IMR-90 (cell line): ENCODE results near the gene BRSK1. TPM values are rescaled to one million over a fixed set of nuclear protein-coding genes. Genes with fewer than 3 reads are reported as not detected.

Experiments
- ATAC-seq: fragments of 200-7000 bp; cut with Tn5 transposase; 2 replicates; pipeline ENCODE4 v1.9.1; 2020; ENCODE audit warnings: low read depth, mild to moderate bottlenecking, moderate library complexity
- BruUV-seq: library from RNA; stranded (reverse); fragments of 400-500 nt; replicated peaks from 2 replicates; lab custom pipeline; 2021; lab: Mats Ljungman, UMichigan
- CTCF ChIA-PET: fragments of 300-600 bp; formaldehyde crosslinking; extraction: SDS; loops from one replicate; lab custom pipeline; 2021; ENCODE audit warnings: antibody characterized with exemption; lab: Yijun Ruan, JAX
- POLR2A ChIA-PET: fragments of 300-600 bp; sonication (Branson Sonifier 250); formaldehyde crosslinking; loops from one replicate; lab custom pipeline; 2022; ENCODE audit warnings: antibody characterized with exemption; ENCODE audit not compliant: unreplicated experiment; lab: Charles Lee
- DNase-seq: peaks from one replicate; pipeline ENCODE4 v3.0.0; 2013
- H2AFZ ChIP-seq: replicated peaks from 2 replicates; pipeline ENCODE3; 2013; ENCODE audit warnings: low read length, mild to moderate bottlenecking; ENCODE audit not compliant: poor library complexity
- H2AK5ac ChIP-seq: 2 replicates; pipeline ENCODE4 v1.6.1; 2013; ENCODE audit warnings: low read depth, low read length, inconsistent platforms
- H2AK9ac ChIP-seq: replicated peaks from 2 replicates; pipeline ENCODE3; 2013; ENCODE audit warnings: mild to moderate bottlenecking, low read depth, low read length, moderate library complexity; ENCODE audit not compliant: poor library complexity
- H2BK120ac ChIP-seq: 2 replicates; pipeline ENCODE4 v1.6.1; 2013; ENCODE audit warnings: low read depth, low read length, inconsistent platforms
- H2BK15ac ChIP-seq: 3 replicates; pipeline ENCODE4 v1.6.1; 2013; ENCODE audit warnings: low read depth, low read length, inconsistent platforms
- H2BK20ac ChIP-seq: 2 replicates; pipeline ENCODE4 v1.6.1; 2013; ENCODE audit warnings: low read depth, mild to moderate bottlenecking, inconsistent platforms, low read length, moderate library complexity
- H2BK5ac ChIP-seq: 2 replicates; pipeline ENCODE4 v1.6.1; 2013; ENCODE audit warnings: mild to moderate bottlenecking, low read depth, low read length, inconsistent platforms; ENCODE audit not compliant: poor library complexity, severe bottlenecking
- H3K14ac ChIP-seq: replicated peaks from 2 replicates; pipeline ENCODE4 v1.6.1; 2013; ENCODE audit warnings: low read depth, low read length, inconsistent platforms
- H3K18ac ChIP-seq: 2 replicates; pipeline ENCODE4 v1.6.1; 2013; ENCODE audit warnings: low read depth, low read length, control low read depth
- H3K23ac ChIP-seq: 2 replicates; pipeline ENCODE4 v1.6.1; 2013; ENCODE audit warnings: low read depth, low read length, inconsistent platforms
- H3K27ac ChIP-seq: 2 replicates; pipeline ENCODE4 v1.5.1; 2013; ENCODE audit warnings: mild to moderate bottlenecking, control low read depth, low read length; ENCODE audit not compliant: insufficient read depth
- H3K27me3 ChIP-seq: 2 replicates; pipeline ENCODE4 v1.6.1; 2013; ENCODE audit warnings: low read length; ENCODE audit not compliant: control insufficient read depth, insufficient read depth
- H3K36me3 ChIP-seq: 2 replicates; pipeline ENCODE4 v1.6.1; 2013; ENCODE audit warnings: low read length, mixed read lengths; ENCODE audit not compliant: control insufficient read depth, insufficient read depth
- H3K4ac ChIP-seq: 2 replicates; pipeline ENCODE4 v1.6.1; 2013; ENCODE audit warnings: low read depth, low read length, inconsistent platforms
- H3K4me1 ChIP-seq: 2 replicates; pipeline ENCODE4 v1.6.1; 2013; ENCODE audit warnings: low read length, mixed read lengths; ENCODE audit not compliant: control insufficient read depth, insufficient read depth
- H3K4me2 ChIP-seq: 2 replicates; pipeline ENCODE4 v1.6.1; 2013; ENCODE audit warnings: low read depth, mild to moderate bottlenecking, control low read depth, low read length, moderate library complexity
- H3K4me3 ChIP-seq: 2 replicates; pipeline ENCODE4 v1.5.1; 2013; ENCODE audit warnings: low read depth, mild to moderate bottlenecking, control low read depth, low read length, moderate library complexity; ENCODE audit not compliant: insufficient read depth
- H3K56ac ChIP-seq: 2 replicates; pipeline ENCODE4 v1.6.1; 2013; ENCODE audit warnings: low read length, inconsistent platforms; ENCODE audit not compliant: insufficient read depth; ENCODE audit errors: extremely low read depth
- H3K79me1 ChIP-seq, 2 experiments: 2 replicates each; pipeline ENCODE4 v1.6.1; 2013; ENCODE audit warnings: low read length in 2 of 2, inconsistent platforms in 1 of 2, low read depth in 1 of 2
- H3K9ac ChIP-seq: 2 replicates; pipeline ENCODE4 v1.6.1; 2013; ENCODE audit warnings: low read depth, low read length, control low read depth
- H3K9me1 ChIP-seq: 2 replicates; pipeline ENCODE4 v1.6.1; 2013; ENCODE audit warnings: low read length, inconsistent platforms; ENCODE audit not compliant: insufficient read depth
- H3K9me3 ChIP-seq: 2 replicates; pipeline ENCODE4 v1.6.1; 2013; ENCODE audit warnings: low read length; ENCODE audit not compliant: control insufficient read depth, insufficient read depth
- H4K20me1 ChIP-seq: 2 replicates; pipeline ENCODE4 v1.6.1; 2013; ENCODE audit warnings: low read length, inconsistent platforms; ENCODE audit not compliant: insufficient read depth
- H4K5ac ChIP-seq: 2 replicates; pipeline ENCODE4 v1.6.1; 2013; ENCODE audit warnings: mild to moderate bottlenecking, low read depth, low read length, control low read depth
- H4K8ac ChIP-seq, 2 experiments: 2 replicates each; pipeline ENCODE4 v1.6.1; 2013; ENCODE audit warnings: low read depth in 2 of 2, low read length in 2 of 2, control low read depth in 1 of 2, inconsistent platforms in 1 of 2
- H4K91ac ChIP-seq: 2 replicates; pipeline ENCODE4 v1.6.1; 2013; ENCODE audit warnings: low read depth, low read length, inconsistent platforms; ENCODE audit not compliant: insufficient read depth
- BHLHE40 ChIP-seq: fragments of 150-350 bp; IDR thresholded peaks from 2 replicates; pipeline ENCODE4 v1.6.1; 2016; ENCODE audit warnings: mild to moderate bottlenecking, low read depth, low read length
- CEBPB ChIP-seq: IDR thresholded peaks from 2 replicates; pipeline ENCODE4 v1.6.1; 2012; ENCODE audit warnings: low read depth, low read length, improper control_type of control experiment
- CHD1 ChIP-seq: IDR thresholded peaks from 2 replicates; pipeline ENCODE4 v1.6.1; 2012; ENCODE audit warnings: low read depth, low read length, improper control_type of control experiment
- CTCF ChIP-seq: conservative IDR thresholded peaks from 2 replicates; pipeline ENCODE4 v1.5.1; 2012; ENCODE audit warnings: mild to moderate bottlenecking, low read depth, low read length, improper control_type of control experiment
- ELK1 ChIP-seq: fragments of 150-350 bp; IDR thresholded peaks from 2 replicates; pipeline ENCODE4 v1.6.1; 2016; ENCODE audit warnings: low read depth, mild to moderate bottlenecking, low read length, moderate library complexity, borderline replicate concordance
- FOS ChIP-seq: fragments of 150-350 bp; IDR thresholded peaks from 2 replicates; pipeline ENCODE4 v1.6.1; 2016; ENCODE audit warnings: low read depth, low read length
- MAZ ChIP-seq: IDR thresholded peaks from 2 replicates; pipeline ENCODE4 v1.6.1; 2012; ENCODE audit warnings: low read depth, mild to moderate bottlenecking, low read length, improper control_type of control experiment, moderate library complexity, borderline replicate concordance
- MXI1 ChIP-seq: IDR thresholded peaks from 2 replicates; pipeline ENCODE4 v1.6.1; 2012; ENCODE audit warnings: low read depth, mild to moderate bottlenecking, low read length, moderate library complexity, borderline replicate concordance
- POLR2A ChIP-seq: IDR thresholded peaks from 2 replicates; pipeline ENCODE4 v1.6.1; 2012; ENCODE audit warnings: mild to moderate bottlenecking, low read depth, low read length
- RCOR1 ChIP-seq: IDR thresholded peaks from 2 replicates; pipeline ENCODE4 v1.6.1; 2012; ENCODE audit warnings: mild to moderate bottlenecking, low read length, improper control_type of control experiment; ENCODE audit not compliant: insufficient replicate concordance
- RFX5 ChIP-seq: IDR thresholded peaks from 2 replicates; pipeline ENCODE4 v1.8.0; 2012; ENCODE audit warnings: low read depth, mild to moderate bottlenecking, low read length, moderate library complexity
- USF2 ChIP-seq: fragments of 150-350 bp; IDR thresholded peaks from 2 replicates; pipeline ENCODE4 v1.6.1; 2017; ENCODE audit warnings: mild to moderate bottlenecking, antibody characterized with exemption, low read length, low read depth
- WGBS, 2 experiments: methylation state at CpG; one replicate each; pipeline versions ENCODE4 v1.1.5 to v1.1.7; 2013; ENCODE audit warnings: missing lambda C conversion rate in 2 of 2; ENCODE audit not compliant: insufficient read length in 1 of 2; ENCODE audit errors: extremely low coverage in 2 of 2; 5-methylcytosine and 5-hydroxymethylcytosine counted together
- dilution Hi-C: fragments of 300-500 bp; cut with HindIII; formaldehyde crosslinking; loops from one replicate; pipeline ENCODE4 v1.14.3; 2018; ENCODE audit warnings: low sequenced_read_pairs; ENCODE audit not compliant: unreplicated experiment
- in situ Hi-C: fragments of 300-500 bp; cut with MboI; formaldehyde crosslinking; loops from 3 replicates; pipeline ENCODE4 v1.14.3; 2019; ENCODE audit warnings: low sequenced_read_pairs, inconsistent platforms, mixed read lengths
- intact Hi-C: fragments of 100-400 bp; cut with micrococcal nuclease; formaldehyde crosslinking; loops from 2 replicates; pipeline ENCODE4 v1.10.0; 2022
- polyA plus RNA-seq, 3 experiments: library from polyadenylated mRNA; depleted of rRNA; stranded (reverse); fragments of >200 nt; gene quantifications; 2 replicates each; pipeline ENCODE4 v1.2.3, GENCODE V29; 2012; ENCODE audit warnings: low replicate concordance in 1 of 3
- total RNA-seq: library from RNA; depleted of rRNA; stranded (reverse); fragments of >200 nt; gene quantifications from 2 replicates; pipeline ENCODE4 v1.2.3, GENCODE V29; 2012

Gene BRSK1
- total and polyA plus RNA-seq, 2 of the 4 experiments (the other 2 are of a cell fraction), result 2.5 to 22.3 TPM

- CTCF ChIA-PET, result no interaction called here
- intact Hi-C loops (loop anchor here (5.0 kb wide), 2 partner anchors 107 to 1123 kb away; partner anchors contain the start of genes LENG1 and RPL28), in situ Hi-C loops (loop anchor here (25.0 kb wide), 1 partner anchor 357 kb away; the partner anchor contains the start of genes CCDC106, ZNF580 and ZNF581)
- TF ChIP-seq POLR2A (peak; percentile 80), MAZ (no peak; the same call in 1 of the 2 replicates), CHD1 (no peak), CEBPB (no peak), USF2 (no peak), FOS (no peak), RFX5 (0 out of 2 replicates have a peak, but pooled peaks have one; percentile 49), BHLHE40 (peak; percentile 65; the same call in 1 of the 2 replicates), RCOR1 (no peak), MXI1 (peak; percentile 95), CTCF (no peak), ELK1 (no peak)
Observed at GRCh38 chr19:55279770-55280643, 3.8 kb upstream of the BRSK1 start, which contains the start of gene HSPBP1. Gene HSPBP1 (minus strand): TSS chr19:55280110. CDS start chr19:55279608, 502 bp downstream.

More at GRCh38 chr19:55279770-55280643, 3.8 kb upstream of the BRSK1 start, which contains the start of gene HSPBP1:
- Histone ChIP-seq H3K4me2 (peak within 1 kb of the TSS; percentile 91), H4K5ac (peak within 1 kb of the TSS; percentile 78), H2BK20ac (0 out of 2 replicates have a peak within 1 kb of the TSS, but pooled peaks have one; percentile 38), H2BK5ac (peak within 1 kb of the TSS; percentile 15), H3K4me1 (peaks cover 15% of the 10 kb centered on the region), H3K9me1 (peaks cover 10% of the 10 kb centered on the region), H3K9ac (peak within 1 kb of the TSS; percentile 77), H3K4me3 (peak within 1 kb of the TSS; percentile 70), H3K23ac (peak within 1 kb of the TSS; percentile 84), H3K27ac (peak within 1 kb of the TSS; percentile 62), H2BK15ac (no peak within 1 kb of the TSS), H3K27me3 (no peaks in the 10 kb centered on the region), H2BK120ac (peak within 1 kb of the TSS; percentile 43; the same call in 1 of the 2 replicates), H2AK9ac (peak within 1 kb of the TSS; percentile 86), H3K79me1 (peaks cover 3 to 32% of the 10 kb centered on the region in 2 experiments; a peak in 3 of 4 replicates), H3K14ac (peak within 1 kb of the TSS; percentile 86), H3K9me3 (no peaks in the 10 kb centered on the region), H3K56ac (peak within 1 kb of the TSS; percentile 32; the same call in 1 of the 2 replicates), H3K4ac (peak within 1 kb of the TSS; percentile 85), H3K36me3 (peaks cover 11% of the 10 kb centered on the region; the same call in 1 of the 2 replicates), H4K20me1 (no peaks in the 10 kb centered on the region), H2AFZ (peak within 1 kb of the TSS; percentile 95), H3K18ac (no peak within 1 kb of the TSS; the same call in 1 of the 2 replicates), H4K8ac (peak within 1 kb of the TSS; percentile 95 to 96), H4K91ac (peak within 1 kb of the TSS; percentile 63; the same call in 1 of the 2 replicates), H2AK5ac (peak within 1 kb of the TSS; percentile 86)
- WGBS, 2 experiments, result 4% methylated on average over 17 of the region's 52 CpGs; no CpG with 5 or more reads in 1 of the 2 experiments
- dilution Hi-C loops, result no loop called here
- POLR2A ChIA-PET, result interaction anchor here (1.0 kb wide), 1 partner anchor 21 kb away, joined by 5 read pairs; the partner anchor contains the start of gene PPP6R1
- ATAC-seq (peak; percentile 83), DNase-seq (peak; percentile 91)
- BruUV-seq, result no TSS peak
